ENCODE results near the gene VPS37B.
"Not testable (repeated sequence)": the region's sequence is repeated elsewhere in the genome, so short reads cannot be mapped to it uniquely, and the experiment has no call there.

VPS37B gene

DNA sequence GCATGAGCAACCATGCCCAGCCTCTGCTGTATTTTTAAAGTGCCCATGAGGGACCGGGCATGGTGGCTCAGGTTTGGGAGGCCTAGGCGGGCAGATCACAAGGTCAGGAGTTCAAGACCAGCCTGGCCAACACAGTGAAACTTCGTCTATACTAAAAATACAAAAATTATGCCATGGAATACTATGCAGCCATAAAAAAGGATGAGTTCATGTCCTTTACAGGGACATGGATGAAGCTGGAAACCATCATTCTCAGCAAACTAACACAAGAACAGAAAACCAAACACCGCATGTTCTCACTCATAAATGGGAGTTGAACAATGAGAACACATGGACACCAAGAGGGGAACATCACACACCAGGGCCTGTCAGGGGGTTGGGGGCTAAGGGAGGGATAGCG is 9.3 kb upstream of the VPS37B start:
- DNase-seq = not testable (repeated sequence)

DNA sequence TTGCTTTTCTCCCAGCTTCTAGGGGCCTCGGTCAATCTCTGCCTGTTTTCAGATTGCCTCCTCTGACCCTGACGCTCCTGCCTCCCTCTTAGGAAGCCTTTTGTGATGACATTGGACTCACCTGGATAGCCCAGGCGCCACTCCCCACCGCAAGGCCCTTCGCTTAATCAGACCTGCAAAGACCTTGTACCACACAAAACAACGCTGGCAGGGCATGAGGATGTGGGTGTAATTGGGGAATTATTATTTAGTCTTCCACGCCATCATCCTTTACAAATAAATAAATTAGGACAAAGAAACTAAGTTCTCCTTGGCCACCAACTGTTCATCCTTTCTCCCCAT is 7.7 kb upstream of the VPS37B start:
- DNase-seq = no peak

DNA sequence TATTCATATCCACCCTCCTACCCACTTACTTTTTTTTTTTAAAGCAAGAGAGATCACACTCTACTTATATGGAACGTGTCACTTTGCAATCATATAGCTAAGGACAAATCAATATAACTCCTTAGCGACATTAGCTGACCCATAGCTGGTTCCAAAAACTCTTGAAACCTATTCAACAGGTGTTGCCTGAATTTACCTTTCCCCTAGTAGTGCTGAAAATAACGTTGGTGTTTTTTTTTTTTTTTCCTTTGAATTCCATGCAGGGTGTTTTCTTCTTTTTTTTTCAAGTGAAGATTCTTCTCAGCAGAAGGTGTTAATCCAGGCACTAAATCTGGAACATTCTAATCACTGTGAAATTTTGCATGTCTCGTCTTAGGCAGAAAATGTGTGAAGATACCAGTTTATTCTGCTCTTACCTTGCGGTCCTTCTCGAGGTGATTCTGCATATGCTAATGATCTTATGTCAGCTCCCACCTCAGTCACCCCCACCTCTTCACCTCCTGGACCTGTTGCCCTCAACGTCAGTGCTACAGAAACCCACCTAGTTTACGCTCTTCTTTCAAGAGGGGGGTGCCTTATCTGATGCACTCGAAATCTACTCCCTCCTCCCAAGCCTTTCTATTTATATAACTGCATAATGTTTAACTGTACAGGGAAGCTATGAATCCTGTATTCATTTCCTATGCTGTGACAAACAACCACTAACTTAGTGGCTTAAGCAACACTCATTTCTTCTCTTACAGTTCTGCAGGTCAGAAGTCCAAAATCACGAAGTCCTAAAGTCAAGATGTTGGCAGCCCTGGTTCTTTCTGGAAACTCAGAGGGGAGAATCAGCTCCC is 7.1 kb upstream of the VPS37B start:
- no peak for DNase-seq

DNA sequence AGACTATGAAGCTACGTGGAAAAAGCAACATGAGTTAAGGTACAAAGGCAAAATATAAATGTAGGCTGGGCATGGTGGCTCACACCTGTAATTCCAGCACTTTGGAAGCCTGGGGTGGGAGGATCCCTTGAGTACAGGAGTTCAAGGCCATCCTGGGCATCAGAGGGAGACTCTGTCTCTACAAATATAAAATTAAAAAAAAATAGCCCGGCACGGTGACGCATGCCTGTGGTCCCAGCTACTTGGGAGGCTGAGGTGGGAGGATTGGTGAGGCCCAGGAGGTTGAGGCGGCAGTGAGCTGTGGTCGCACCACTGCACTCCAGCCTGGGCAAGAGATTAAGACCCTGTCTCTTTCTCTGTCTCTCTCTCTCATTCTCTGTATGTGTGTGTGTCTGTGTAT is 4.0 kb upstream of the VPS37B start:
- no peak for DNase-seq

DNA sequence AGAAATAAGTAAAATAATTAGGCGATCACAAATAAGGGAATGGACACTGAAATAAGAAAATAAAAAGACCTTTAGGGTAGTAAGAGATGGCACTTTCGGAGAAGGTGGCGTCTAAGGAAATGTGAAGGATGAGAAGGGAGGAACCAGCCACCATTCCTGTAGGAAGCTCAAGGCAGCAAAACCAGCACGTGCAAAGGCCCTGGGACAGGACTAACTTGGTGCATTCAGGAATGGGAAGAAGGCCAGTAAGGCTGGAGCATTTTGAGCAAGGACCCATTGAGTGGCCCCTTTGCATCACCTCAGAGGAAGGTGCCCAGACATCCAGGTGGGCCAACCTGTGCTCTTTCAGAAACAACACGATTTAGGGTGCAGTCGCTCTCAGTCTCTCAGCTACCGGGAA is 738 bp upstream of the VPS37B start:
- DNase-seq = no peak

DNA sequence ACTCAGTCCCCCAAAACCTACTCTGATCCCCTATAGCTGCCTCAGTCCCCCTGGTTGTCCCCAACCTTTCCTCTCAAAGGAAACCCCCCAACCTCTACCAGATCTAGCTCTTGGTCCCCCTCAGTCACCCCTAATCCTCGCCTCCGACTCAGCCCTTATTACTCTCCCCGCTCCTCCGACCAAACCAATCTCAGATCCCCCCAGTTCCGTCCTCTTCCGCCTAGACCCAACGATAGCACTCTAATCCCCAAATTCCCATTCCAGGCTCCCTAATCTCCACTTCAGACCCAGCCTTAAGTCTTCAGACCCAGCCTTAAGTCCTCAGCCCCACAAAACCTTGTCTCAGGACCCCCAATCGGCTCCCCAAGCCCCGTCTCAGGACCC is 612 bp downstream of the VPS37B start:
- DNase-seq = no peak

DNA sequence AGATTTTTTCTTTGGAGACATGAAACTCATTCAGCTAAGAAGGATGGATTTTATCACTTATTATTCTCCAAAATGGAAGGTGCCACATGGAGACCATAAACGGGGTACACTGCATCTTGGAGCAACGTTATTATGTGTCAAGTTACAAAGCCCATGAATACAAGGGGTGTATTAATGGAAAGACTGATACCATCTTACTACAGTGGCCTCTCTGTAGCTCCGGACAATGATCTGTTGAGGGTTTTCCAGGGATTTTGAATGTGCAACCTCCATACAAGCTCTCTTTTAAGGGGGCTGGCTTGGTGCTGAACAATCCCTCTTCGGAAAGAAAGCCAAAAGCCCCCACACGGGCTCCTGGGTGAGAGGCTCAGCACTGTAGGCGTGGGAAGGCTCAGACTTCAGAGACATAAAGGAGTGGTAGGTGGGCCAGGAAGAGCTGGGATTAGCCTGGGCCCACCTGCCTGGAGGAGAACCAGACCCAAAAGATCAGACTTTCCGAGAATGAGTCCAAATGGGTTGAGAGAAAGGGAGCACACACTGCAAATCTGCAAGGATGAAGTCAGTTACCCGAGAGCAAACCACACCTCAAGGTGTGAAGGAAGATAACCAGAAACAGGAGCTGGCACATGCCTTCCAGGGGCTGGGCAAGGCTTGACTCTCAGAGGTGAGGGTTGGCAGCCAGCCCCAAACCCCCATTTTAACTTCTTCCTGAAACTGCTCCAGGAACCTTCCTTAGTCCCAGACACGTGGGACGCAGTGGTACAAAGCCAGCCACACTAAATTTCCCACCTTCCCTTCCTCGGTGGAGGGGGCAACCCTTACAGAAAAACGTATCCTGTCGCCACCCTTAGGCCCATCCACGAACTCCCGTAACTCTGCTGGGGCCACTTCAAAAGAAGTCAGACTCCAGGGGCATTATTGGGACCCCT is 1.5 kb downstream of the VPS37B start:
- no peak for DNase-seq

DNA sequence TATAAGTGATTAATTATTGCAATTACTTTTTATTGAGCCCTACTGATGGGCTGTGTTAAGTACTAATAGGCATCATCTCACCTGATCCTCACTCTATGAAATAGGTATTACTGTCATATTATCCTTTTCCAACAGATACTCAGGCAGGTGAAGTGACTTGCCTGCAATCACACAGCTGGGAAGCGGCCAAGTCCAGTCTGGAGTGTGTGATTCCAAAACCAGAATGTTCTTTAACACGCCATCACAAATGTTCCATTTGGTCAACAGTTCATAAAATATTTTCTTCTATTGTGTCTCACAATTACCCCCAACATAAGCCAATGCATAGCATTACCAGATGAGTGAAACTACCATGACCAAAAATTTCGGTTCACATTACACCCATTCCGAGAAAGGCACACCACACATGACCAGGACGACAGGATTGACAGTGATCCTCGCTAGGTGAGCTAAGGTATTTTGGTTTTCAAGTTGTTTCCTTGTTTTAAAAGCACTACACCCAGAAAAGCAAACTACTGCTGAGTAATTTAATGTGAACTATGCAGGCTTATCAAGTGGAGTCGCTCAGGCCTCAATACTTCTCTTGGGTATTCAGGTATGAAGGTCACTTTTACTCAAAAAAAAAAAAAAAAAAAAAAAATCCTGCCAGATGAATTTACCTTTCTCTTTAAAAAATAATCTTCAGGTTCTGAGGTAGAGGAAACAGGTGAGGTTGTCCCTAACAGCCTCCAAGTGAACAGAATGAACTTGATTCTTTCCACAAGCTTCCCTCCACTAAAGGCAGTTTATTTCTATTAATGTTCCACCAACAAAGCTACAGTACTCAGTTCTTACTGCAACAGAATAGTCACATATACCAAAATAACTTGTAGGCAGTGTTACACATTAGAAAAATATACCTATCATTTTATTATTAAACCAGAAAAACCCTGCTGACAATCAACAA is 2.4 kb downstream of the VPS37B start:
- no peak for DNase-seq

DNA sequence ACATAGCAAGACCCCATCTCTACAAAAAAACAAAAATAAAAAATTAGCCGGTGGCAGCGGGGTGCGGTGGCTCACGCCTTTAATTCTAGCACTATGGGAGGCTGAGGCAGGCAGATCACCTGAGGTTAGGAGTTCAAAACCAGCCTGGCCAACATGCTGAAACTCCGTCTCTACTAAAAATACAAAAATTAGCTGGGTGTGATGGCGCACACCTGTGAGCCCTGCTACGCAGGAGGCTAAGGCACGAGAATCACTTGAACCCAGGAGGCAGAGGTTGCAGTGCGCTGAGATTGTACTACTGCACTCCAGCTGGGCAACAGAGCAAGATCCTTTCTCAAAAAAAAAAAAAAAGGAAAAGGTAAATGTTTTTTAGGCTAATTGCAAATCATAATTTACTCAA is 3.2 kb downstream of the VPS37B start:
- DNase-seq = not testable (repeated sequence)

DNA sequence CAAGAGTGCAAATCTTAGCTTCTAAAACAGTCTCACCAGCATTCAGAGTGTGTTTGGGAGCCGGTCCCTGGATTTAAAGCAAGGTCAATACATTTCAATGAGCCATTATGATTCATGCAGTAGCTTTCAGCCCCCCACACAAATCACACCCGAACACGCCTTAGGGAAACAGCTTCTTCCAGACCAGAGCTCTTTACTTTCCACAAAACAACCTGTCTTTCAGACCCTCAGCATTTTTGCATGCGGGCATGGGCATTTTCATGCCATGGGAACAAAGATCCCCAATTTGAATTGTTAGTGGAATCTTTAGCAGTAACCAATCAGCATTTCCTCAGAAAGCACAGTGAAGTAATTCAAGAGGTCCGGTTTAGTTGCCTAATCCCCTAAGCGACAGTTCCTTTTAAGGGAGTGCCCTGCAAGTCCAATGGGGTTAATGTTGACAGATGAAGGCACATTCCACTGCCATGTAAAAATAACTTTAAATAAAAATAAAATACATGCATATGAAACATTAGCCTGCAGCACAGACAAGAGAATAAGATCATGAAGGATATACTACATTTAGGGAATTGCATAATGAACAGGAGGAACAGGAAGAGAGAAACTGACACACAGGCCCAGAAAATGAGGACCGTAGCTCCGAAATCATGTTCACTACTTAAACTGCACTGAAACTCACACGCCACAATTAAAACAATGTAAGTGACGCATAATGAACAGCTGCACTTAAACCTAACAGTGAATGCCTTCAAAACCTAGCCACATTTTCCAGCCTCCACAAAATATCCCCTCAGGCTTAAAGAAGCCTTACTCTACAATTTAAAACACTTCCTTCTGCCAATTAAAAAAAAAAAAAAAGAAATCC is 4.0 kb downstream of the VPS37B start:
- no peak for DNase-seq

DNA sequence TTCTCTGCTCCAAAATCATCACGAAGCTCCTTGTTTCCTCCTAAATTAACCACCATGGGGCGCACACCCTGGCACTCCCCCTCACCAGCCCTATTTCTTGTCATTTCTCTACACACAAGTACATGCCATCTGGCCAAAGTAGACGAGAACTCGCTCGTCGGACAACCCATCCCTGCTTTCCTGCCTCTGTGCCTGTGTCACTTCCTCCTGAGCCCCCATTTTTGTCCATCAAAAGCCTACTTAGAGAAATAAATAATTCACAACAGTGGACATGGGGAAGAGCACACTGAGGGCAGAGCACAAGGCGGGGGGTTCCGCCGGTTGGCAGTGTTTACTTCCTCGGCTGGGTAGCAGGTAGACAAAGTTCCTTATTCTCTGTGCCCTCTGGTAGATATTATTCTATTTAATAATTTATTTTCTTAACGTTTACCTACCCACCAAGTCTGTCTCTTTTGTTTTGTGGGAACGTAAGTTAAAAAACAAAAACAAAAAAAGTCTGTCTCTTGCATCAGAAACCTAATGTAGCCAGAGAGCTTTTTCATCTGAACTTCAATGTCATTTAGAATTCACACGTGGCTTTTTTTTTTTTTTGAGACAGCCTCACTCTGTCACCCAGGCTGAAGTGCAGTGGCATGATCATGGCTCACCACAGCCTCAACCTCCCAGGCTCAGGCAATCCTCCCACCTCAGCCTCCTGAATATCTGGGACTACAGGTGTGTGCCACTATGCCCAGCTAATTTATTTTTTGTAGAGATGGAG is 6.0 kb downstream of the VPS37B start:
- DNase-seq = no peak

DNA sequence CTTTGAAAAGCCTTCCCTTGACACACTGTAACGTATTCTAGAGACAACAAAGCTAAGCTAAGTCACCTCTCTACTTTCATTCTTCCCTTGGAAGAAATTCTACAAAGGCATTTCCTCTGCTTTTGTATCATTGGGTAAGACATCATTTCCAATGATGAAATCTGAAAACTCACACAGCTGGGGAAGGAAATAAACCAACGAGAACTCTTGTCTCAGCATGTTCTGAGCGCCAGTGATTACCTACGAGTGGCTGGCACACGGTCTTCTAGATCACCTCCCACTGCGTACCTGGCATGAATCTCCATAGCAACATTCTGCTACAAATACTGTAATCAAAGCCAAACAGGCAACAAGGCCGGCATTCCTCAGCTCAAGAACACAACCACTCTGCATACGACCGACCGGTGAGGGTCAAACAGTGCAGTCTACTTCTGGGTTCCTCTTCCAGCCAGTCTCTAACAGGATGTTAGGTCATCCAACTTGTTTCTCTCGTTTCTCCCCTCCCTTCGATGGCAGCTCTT is 7.6 kb downstream of the VPS37B start:
- no peak for DNase-seq

DNA sequence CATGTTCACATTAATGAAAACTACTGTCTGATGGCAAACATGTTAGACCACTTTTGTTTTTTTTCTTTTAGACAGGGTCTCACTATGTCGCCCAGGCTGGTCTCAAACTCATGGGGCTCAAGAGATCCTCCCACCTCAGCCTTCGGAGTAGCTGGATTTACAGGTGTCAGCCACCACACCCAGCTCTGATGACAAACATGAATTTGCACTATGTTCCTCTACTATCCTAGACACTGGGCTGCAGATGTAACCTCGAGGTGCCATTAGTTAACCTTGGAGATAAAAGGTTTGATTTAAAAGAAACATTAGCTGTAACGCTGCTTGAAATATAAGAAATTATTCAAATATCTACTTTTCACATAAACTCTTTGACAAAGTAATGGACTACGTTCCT is 8.1 kb downstream of the VPS37B start:
- no peak for DNase-seq

DNA sequence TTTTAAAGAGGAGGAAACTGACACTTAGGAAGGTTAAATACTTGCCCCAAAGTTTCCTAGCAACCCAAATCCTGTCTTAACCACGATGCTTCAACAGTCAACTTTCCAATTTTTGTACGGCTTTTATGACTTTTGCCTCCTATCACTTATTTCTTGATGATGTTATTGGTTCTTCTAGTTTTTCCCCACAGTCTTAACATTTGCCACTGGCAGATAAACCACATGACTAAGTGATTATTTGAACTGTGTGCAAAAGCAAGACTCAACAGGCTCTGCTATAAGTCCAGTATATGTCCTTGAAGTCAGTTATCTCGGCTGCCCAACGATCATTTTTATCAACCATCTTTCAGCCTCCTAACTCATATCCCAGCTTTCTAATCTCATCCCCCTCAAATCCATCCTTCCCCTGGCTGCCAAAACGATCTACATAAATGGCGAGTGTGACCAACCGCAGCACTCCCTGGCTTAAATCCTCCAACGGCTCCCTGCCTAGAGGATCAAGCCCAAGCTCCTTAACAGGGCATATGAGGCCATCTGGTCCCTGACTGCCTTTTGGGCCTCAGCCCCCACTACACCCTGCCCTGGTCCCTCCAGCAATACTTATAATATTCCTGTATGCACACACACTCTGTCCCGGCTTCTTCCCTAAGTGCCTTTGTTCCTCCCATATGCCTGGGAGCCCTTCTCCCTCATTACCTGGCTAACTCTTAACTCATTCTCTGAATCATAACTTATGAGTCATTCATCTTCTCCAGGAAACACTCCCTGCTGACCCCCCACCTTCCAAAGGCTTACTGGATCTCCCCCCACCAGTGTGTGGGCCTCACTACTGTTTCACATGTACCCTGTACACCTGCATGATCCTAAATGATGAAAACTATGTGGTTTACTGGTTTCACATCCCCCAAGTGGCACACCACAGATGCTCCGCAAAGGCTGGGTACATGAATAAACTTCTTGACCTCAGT is 8.8 kb downstream of the VPS37B start:
- no peak for DNase-seq

DNA sequence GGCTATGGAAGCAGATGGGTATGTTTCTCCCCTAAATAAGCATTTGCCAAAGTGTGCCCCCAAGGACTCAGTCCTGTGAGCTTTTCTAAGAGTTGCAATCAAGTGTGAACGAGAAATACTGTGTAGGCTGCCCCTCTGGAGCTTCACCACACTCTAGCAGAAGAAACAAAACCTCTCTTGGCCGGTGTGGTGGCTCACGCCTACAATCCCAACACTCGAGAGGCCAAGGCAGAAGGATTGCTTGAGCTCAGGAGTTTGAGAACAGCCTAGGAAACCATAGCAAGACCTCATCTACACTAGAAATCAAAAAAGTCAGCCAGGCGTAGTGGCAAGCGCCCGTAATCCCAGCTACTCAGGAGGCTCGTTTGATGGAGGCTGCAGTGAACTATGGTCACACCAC is 9.8 kb downstream of the VPS37B start:
- no peak for DNase-seq

DNA sequence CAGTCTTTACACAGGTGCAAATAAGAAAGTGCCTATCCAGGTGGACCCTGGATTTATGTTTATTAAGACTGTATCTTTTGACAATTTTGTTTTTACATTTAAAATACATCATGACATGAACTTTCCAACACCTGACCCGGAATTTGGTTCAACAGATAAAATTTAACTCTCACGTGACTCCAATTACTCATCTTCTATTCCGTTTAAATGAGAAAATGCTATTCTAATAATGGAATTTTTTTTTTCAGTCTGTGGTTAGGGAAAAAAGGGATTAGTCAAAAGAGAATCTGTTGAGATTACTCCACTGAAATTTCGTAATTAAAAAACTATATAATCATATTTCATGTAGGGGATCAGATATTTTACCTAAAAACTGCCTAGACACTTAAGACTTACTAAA is 11.1 kb downstream of the VPS37B start:
- DNase-seq = no peak

DNA sequence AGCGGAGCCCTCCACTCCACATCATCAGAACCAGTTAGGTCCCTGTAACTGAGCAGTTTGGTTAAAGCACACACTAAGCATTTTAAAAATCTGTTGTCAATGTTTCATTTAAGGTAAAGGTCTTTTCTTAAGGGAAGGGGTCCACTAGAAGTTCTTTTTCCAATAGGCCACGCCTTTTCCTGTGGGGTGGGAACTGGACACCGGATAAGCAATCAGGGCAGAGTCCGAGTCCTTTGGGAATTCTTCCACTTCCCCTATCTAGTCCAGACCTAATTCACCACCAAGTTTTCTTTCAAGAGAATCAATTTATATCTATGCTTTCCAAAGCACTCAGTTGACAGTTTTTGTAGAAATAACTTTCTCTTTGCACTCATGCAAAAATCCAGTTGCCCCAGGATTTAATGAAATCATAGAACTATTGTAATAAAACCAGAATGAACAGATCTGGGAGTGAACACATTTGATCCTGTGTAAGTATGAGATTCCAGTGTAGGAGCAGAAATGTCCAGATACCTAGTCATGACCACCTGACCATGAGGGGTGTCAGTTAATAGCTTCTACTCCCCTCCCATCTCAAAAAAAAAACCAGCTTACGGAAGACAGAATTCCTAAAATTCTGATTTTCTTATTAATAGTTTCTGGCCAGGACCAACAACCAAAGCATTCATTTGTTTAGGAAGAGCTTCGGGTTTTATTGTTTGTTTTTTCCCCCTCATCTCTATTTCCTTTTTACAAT is 11.7 kb downstream of the VPS37B start:
- no peak for DNase-seq

DNA sequence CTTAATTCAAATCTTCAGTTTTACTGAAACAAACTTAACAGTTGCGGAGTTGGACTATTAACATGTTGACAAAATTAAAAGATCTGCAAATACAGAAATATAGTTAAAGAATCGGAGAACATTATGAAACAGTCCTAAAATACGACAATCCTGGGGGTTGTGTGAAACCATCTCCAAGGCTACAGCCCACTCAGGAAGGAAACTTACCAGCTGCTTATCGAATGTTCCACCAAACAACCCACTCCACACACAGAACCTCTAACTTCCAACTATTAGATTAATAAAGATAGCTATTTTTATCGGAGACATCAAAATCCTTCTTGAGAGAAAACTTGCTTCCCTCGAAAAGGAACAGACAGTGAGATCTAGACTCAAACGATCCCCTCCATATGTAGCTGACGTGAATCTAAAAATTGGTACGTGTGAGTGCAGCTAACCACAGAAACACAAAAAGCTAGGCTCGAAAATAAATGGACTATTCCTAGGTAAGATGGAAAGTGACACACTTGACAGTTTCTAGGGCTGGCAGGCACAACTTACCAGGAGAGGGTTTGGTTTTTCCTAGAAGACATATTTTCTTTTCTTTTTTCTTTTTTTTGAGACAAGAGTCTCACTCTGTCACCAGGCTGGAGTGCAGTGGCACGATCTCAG is 12.9 kb downstream of the VPS37B start:
- DNase-seq = no peak
